HCT116 (cell line): ENCODE results near the gene HAUS6. TPM values are rescaled to one million over a fixed set of nuclear protein-coding genes. Genes with fewer than 3 reads are reported as not detected.
"Not testable (repeated sequence)": the region's sequence is repeated elsewhere in the genome, so short reads cannot be mapped to it uniquely, and the experiment has no call there.

Experiments used
- ATAC-seq: fragments of 200-7000 bp; cut with Tn5 transposase; 2 replicates; pipeline ENCODE4 v1.9.1; 2020; ENCODE audit warnings: mild to moderate bottlenecking, moderate library complexity
- BruUV-seq: library from RNA; stranded (reverse); fragments of 400-500 nt; replicated peaks from 2 replicates; lab custom pipeline; 2021; lab: Mats Ljungman, UMichigan
- CTCF ChIA-PET: fragments of 300-600 bp; sonication (Branson Sonifier 250); formaldehyde crosslinking; loops from one replicate; lab custom pipeline; 2021; ENCODE audit warnings: antibody characterized with exemption; lab: Charles Lee
- POLR2A ChIA-PET: fragments of 300-600, 350-600 bp; sonication (Branson Sonifier 250); formaldehyde crosslinking; loops from one replicate; lab custom pipeline; 2021; ENCODE audit warnings: antibody characterized with exemption; lab: Charles Lee
- RAD21 ChIA-PET, 2 experiments: fragments of 300-600 bp; sonication (Branson Sonifier 250); formaldehyde crosslinking; loops; one replicate each; lab custom pipeline; 2023; ENCODE audit warnings: low total read pairs in 2 of 2; ENCODE audit not compliant: uncharacterized antibody in 2 of 2, unreplicated experiment in 2 of 2, low non-redundant PET in 1 of 2; lab: Charles Lee
- DNase-seq: peaks from one replicate; pipeline ENCODE4 v3.0.0-alpha.2; 2010; ENCODE audit warnings: low read depth, low spot score
- H2AFZ ChIP-seq: fragments of 200-600 bp; shearing (Covaris generic), sonication (generic); 2 replicates; pipeline ENCODE4 v1.6.1; 2017; ENCODE audit warnings: low read depth, mixed run types, mixed read lengths, antibody characterized with exemption, low read length; ENCODE audit not compliant: poor library complexity, severe bottlenecking
- H3K27ac ChIP-seq: 2 replicates; pipeline ENCODE4 v1.5.1; 2012; ENCODE audit warnings: low read depth, low read length
- H3K27me3 ChIP-seq: fragments of 200-600 bp; sonication (generic); 2 replicates; pipeline ENCODE4 v1.6.1; 2016; ENCODE audit warnings: mixed run types, low read length, mixed read lengths; ENCODE audit not compliant: insufficient read depth
- H3K36me3 ChIP-seq, 2 experiments: fragments of 200-500 bp in 1 of 2; fragments of 200-600 bp in 1 of 2; sonication (Bioruptor generic) in 1 of 2; sonication (generic) in 1 of 2; 2 replicates each; pipeline versions ENCODE4 v1.5.1 to v1.6.1; 2014 to 2016; ENCODE audit warnings: low read length in 2 of 2, inconsistent platforms in 1 of 2, mixed read lengths in 1 of 2, mixed run types in 1 of 2; ENCODE audit not compliant: insufficient read depth in 2 of 2, control insufficient read depth in 1 of 2
- H3K4me1 ChIP-seq, 2 experiments: fragments of 200-600 bp in 1 of 2; sonication (generic) in 1 of 2; 2 replicates each; pipeline versions ENCODE4 v1.5.1 to v1.6.1; 2012 to 2017; ENCODE audit warnings: low read length in 2 of 2, inconsistent platforms in 1 of 2, mild to moderate bottlenecking in 1 of 2, mixed read lengths in 1 of 2, mixed run types in 1 of 2, moderate library complexity in 1 of 2; ENCODE audit not compliant: insufficient read depth in 2 of 2, control insufficient read depth in 1 of 2
- H3K4me2 ChIP-seq: fragments of 200-600 bp; sonication (generic); 2 replicates; pipeline ENCODE4 v1.6.1; 2017; ENCODE audit warnings: mixed run types, low read length, mixed read lengths
- H3K4me3 ChIP-seq, 2 experiments: fragments of 200-600 bp in 1 of 2; sonication (generic) in 1 of 2; replicated peaks in 1 of 2; 2 replicates each; pipeline ENCODE4 v1.5.1; 2011 to 2016; ENCODE audit warnings: low read length in 2 of 2, control low read depth in 1 of 2, low read depth in 1 of 2, mild to moderate bottlenecking in 1 of 2, mixed read lengths in 1 of 2, mixed run types in 1 of 2
- H3K79me2 ChIP-seq: fragments of 200-600 bp; sonication (generic); 2 replicates; pipeline ENCODE4 v1.6.1; 2017; ENCODE audit warnings: mild to moderate bottlenecking, mixed run types, low read length, moderate library complexity, mixed read lengths; ENCODE audit not compliant: insufficient read depth
- H3K9ac ChIP-seq: fragments of 200-600 bp; sonication (generic); 2 replicates; pipeline ENCODE4 v1.6.1; 2016; ENCODE audit warnings: low read length, mixed read lengths
- H3K9me2 ChIP-seq: fragments of 200-600 bp; sonication (generic), shearing (Covaris generic); 2 replicates; pipeline ENCODE4 v1.6.1; 2017; ENCODE audit warnings: mixed run types, mild to moderate bottlenecking, moderate library complexity; ENCODE audit not compliant: insufficient read depth
- H3K9me3 ChIP-seq, 2 experiments: fragments of 200-500 bp in 1 of 2; fragments of 200-600 bp in 1 of 2; sonication (Bioruptor generic) in 1 of 2; sonication (generic) in 1 of 2; 2 replicates each; pipeline ENCODE4 v1.6.1; 2014 to 2017; ENCODE audit warnings: low read length in 2 of 2, mixed read lengths in 2 of 2, inconsistent platforms in 1 of 2, low read depth in 1 of 2, mild to moderate bottlenecking in 1 of 2, mixed run types in 1 of 2, moderate library complexity in 1 of 2; ENCODE audit not compliant: control insufficient read depth in 1 of 2, insufficient read depth in 1 of 2
- H4K20me1 ChIP-seq: fragments of 200-600 bp; sonication (generic), shearing (Covaris generic); 2 replicates; pipeline ENCODE4 v1.6.1; 2017; ENCODE audit warnings: mixed run types, mild to moderate bottlenecking, moderate library complexity; ENCODE audit not compliant: insufficient read depth
- CBX3 ChIP-seq: IDR thresholded peaks from 2 replicates; pipeline ENCODE4 v1.6.1; 2012; ENCODE audit warnings: low read depth
- EZH2phosphoT487 ChIP-seq: fragments of 200-600 bp; IDR thresholded peaks from 2 replicates; pipeline ENCODE4 v1.6.1; 2018; ENCODE audit warnings: antibody characterized with exemption, borderline replicate concordance
- FOSL1 ChIP-seq: IDR thresholded peaks from 2 replicates; pipeline ENCODE4 v1.6.1; 2012; ENCODE audit warnings: low read depth
- JUND ChIP-seq: IDR thresholded peaks from 2 replicates; pipeline ENCODE4 v1.6.1; 2012
- POLR2A ChIP-seq: IDR thresholded peaks from 2 replicates; pipeline ENCODE4 v1.7.0; 2011; ENCODE audit warnings: borderline replicate concordance; ENCODE audit not compliant: insufficient read depth, insufficient read length; ENCODE audit errors: extremely low read depth
- POLR2AphosphoS5 ChIP-seq: IDR thresholded peaks from 2 replicates; pipeline ENCODE4 v1.6.1; 2011; ENCODE audit warnings: mild to moderate bottlenecking, low read depth, low read length, moderate library complexity
- RAD21 ChIP-seq: IDR thresholded peaks from 2 replicates; pipeline ENCODE4 v1.6.1; 2012; ENCODE audit warnings: low read depth, mild to moderate bottlenecking
- ZNF274 ChIP-seq: fragments of 200-500 bp; sonication (Bioruptor generic); IDR thresholded peaks from 2 replicates; pipeline ENCODE4 v1.6.1; 2014; ENCODE audit warnings: mild to moderate bottlenecking, low read depth, low read length, inconsistent platforms
- intact Hi-C: fragments of 100-400 bp; cut with micrococcal nuclease; formaldehyde crosslinking; loops from 2 replicates; pipeline ENCODE4 v1.10.0; 2022
- total RNA-seq: library from RNA; stranded (reverse); gene quantifications from one replicate; pipeline ENCODE4 v1.2.1, GENCODE V29; 2021; ENCODE audit not compliant: unreplicated experiment
- TF ChIP-seq, protein P1 (sequence below): IDR thresholded peaks from 2 replicates; pipeline ENCODE4 v1.6.1; 2012; ENCODE audit warnings: low read depth
- TF ChIP-seq, protein P2 (sequence below), 3 experiments: fragments of 200-600 bp in 1 of 3; sonication (generic) in 1 of 3; IDR thresholded peaks in 2 of 3; conservative IDR thresholded peaks in 1 of 3; 2 replicates each; pipeline ENCODE4 v1.5.1; 2012 to 2017; ENCODE audit warnings: low read depth in 2 of 3, low read length in 2 of 3, antibody characterized with exemption in 1 of 3, borderline replicate concordance in 1 of 3, control low read depth in 1 of 3, mild to moderate bottlenecking in 1 of 3, mixed read lengths in 1 of 3, mixed run types in 1 of 3, moderate library complexity in 1 of 3; ENCODE audit not compliant: insufficient read depth in 1 of 3
- TF ChIP-seq, protein P3 (sequence below): IDR thresholded peaks from 2 replicates; pipeline ENCODE4 v1.6.1; 2011; ENCODE audit warnings: mild to moderate bottlenecking, low read length, moderate library complexity; ENCODE audit not compliant: insufficient replicate concordance; ENCODE audit errors: extremely low read depth
- TF ChIP-seq, protein P4 (sequence below): IDR thresholded peaks from 2 replicates; pipeline ENCODE4 v1.6.1; 2012

Gene HAUS6
- total RNA-seq, 1 experiment from 2014 or later = 28.8 TPM

DNA sequence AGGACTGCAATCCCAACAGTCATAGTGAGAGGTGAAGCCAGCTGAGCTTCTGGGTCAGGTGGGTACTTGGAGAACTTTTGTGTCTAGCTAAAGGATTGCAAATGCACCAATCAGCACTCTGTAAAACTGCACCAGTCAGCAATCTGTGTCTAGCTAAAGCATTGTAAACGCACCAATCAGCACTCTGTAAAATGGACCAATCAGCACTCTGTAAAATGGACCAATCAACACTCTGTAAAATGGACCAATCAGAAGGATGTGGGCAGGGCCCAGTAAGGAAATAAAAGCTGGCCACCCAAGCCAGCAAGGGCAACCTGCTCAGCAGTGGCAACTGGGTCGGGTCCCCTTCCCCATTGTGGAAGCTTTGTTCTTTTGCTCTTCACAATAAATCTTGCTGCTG is 81.1 kb downstream of the HAUS6 start:
- ATAC-seq, BruUV-seq, H3K9ac ChIP-seq, H3K27me3 ChIP-seq, H3K9me2 ChIP-seq, CTCF ChIA-PET, H3K79me2 ChIP-seq, H2AFZ ChIP-seq, H3K4me3 ChIP-seq, DNase-seq, intact Hi-C loops, RAD21 ChIA-PET, H3K27ac ChIP-seq, H3K4me1 ChIP-seq, H3K36me3 ChIP-seq, H3K4me2 ChIP-seq, H4K20me1 ChIP-seq, H3K9me3 ChIP-seq, POLR2A ChIA-PET: not testable (repeated sequence)

DNA sequence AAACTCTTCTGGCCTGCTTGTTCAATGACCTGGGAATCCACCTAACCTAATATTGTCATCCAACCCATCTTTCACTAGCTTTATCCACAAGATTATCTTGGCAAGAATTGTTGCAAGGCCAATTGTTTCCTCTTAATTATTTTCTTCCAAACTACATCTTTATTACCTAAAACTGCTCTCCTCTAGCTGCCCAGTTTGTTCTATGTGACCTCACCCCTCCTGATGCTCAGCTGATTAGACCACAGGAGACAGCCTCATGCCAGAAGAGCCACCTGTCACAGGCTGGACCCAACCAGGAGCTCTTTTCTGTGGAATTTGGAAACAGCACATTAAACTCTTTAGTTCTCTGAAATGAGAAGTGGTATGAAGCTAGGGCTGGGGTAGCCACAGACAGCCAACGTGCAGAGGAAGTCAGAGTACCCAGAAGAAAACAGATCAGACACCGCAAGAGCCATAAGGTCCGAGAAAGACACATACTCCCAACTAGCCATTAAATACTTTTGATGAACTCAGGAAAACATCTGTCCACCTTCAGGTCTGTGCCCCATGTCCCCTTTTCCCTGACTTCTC is 81.7 kb downstream of the HAUS6 start:
- DNase-seq = no peak
- RAD21 ChIA-PET = no interaction called here
- Histone ChIP-seq H3K27ac (no peak overlapping the region), H3K79me2 (no peaks in the 10 kb centered on the region), H4K20me1 (no peaks in the 10 kb centered on the region), H3K4me1 (no peaks in the 10 kb centered on the region), H3K9me2 (no peaks in the 10 kb centered on the region), H2AFZ (no peak overlapping the region), H3K9me3 (no peaks in the 10 kb centered on the region), H3K9ac (no peak overlapping the region), H3K36me3 (no peaks in the 10 kb centered on the region), H3K27me3 (peaks cover 2% of the 10 kb centered on the region; the same call in 1 of the 2 replicates), H3K4me2 (no peak overlapping the region), H3K4me3 (no peak overlapping the region)
- no peak for ATAC-seq
- intact Hi-C loops = no loop called here
- POLR2A ChIA-PET = no interaction called here
- no TSS peak for BruUV-seq
- CTCF ChIA-PET = interaction anchor here (1.1 kb wide), 1 partner anchor 8 kb away, joined by 4 read pairs; no protein-coding TSS in a partner anchor
- TF ChIP-seq, protein P1, sequence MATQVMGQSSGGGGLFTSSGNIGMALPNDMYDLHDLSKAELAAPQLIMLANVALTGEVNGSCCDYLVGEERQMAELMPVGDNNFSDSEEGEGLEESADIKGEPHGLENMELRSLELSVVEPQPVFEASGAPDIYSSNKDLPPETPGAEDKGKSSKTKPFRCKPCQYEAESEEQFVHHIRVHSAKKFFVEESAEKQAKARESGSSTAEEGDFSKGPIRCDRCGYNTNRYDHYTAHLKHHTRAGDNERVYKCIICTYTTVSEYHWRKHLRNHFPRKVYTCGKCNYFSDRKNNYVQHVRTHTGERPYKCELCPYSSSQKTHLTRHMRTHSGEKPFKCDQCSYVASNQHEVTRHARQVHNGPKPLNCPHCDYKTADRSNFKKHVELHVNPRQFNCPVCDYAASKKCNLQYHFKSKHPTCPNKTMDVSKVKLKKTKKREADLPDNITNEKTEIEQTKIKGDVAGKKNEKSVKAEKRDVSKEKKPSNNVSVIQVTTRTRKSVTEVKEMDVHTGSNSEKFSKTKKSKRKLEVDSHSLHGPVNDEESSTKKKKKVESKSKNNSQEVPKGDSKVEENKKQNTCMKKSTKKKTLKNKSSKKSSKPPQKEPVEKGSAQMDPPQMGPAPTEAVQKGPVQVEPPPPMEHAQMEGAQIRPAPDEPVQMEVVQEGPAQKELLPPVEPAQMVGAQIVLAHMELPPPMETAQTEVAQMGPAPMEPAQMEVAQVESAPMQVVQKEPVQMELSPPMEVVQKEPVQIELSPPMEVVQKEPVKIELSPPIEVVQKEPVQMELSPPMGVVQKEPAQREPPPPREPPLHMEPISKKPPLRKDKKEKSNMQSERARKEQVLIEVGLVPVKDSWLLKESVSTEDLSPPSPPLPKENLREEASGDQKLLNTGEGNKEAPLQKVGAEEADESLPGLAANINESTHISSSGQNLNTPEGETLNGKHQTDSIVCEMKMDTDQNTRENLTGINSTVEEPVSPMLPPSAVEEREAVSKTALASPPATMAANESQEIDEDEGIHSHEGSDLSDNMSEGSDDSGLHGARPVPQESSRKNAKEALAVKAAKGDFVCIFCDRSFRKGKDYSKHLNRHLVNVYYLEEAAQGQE = no peak
- TF ChIP-seq EZH2phosphoT487 (no peak), RAD21 (no peak), POLR2A (no peak), JUND (no peak), POLR2AphosphoS5 (no peak), CBX3 (no peak), FOSL1 (no peak), ZNF274 (no peak)
- TF ChIP-seq, protein P2, sequence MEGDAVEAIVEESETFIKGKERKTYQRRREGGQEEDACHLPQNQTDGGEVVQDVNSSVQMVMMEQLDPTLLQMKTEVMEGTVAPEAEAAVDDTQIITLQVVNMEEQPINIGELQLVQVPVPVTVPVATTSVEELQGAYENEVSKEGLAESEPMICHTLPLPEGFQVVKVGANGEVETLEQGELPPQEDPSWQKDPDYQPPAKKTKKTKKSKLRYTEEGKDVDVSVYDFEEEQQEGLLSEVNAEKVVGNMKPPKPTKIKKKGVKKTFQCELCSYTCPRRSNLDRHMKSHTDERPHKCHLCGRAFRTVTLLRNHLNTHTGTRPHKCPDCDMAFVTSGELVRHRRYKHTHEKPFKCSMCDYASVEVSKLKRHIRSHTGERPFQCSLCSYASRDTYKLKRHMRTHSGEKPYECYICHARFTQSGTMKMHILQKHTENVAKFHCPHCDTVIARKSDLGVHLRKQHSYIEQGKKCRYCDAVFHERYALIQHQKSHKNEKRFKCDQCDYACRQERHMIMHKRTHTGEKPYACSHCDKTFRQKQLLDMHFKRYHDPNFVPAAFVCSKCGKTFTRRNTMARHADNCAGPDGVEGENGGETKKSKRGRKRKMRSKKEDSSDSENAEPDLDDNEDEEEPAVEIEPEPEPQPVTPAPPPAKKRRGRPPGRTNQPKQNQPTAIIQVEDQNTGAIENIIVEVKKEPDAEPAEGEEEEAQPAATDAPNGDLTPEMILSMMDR (IDR thresholded peaks at IDR 0.05 in 2 of 3, conservative IDR thresholded peaks at IDR 0.05 in 1 of 3; ENCODE audit: borderline replicate concordance in 1 of 3, insufficient read depth in 1 of 3, low read depth in 2 of 3, low read length in 2 of 3) = no peak
- TF ChIP-seq, protein P3, sequence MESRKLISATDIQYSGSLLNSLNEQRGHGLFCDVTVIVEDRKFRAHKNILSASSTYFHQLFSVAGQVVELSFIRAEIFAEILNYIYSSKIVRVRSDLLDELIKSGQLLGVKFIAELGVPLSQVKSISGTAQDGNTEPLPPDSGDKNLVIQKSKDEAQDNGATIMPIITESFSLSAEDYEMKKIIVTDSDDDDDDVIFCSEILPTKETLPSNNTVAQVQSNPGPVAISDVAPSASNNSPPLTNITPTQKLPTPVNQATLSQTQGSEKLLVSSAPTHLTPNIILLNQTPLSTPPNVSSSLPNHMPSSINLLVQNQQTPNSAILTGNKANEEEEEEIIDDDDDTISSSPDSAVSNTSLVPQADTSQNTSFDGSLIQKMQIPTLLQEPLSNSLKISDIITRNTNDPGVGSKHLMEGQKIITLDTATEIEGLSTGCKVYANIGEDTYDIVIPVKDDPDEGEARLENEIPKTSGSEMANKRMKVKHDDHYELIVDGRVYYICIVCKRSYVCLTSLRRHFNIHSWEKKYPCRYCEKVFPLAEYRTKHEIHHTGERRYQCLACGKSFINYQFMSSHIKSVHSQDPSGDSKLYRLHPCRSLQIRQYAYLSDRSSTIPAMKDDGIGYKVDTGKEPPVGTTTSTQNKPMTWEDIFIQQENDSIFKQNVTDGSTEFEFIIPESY = no peak
- TF ChIP-seq, protein P4, sequence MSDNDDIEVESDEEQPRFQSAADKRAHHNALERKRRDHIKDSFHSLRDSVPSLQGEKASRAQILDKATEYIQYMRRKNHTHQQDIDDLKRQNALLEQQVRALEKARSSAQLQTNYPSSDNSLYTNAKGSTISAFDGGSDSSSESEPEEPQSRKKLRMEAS = no peak
